ENCODE data around the gene BMPR1B.
A peak's percentile ranks its signal among the peaks of the same experiment; 100 is the strongest.

GRCh38 chr4:94926936-94927335 is 169.2 kb downstream of the BMPR1B start:
- TF ChIP-seq, protein P1, sequence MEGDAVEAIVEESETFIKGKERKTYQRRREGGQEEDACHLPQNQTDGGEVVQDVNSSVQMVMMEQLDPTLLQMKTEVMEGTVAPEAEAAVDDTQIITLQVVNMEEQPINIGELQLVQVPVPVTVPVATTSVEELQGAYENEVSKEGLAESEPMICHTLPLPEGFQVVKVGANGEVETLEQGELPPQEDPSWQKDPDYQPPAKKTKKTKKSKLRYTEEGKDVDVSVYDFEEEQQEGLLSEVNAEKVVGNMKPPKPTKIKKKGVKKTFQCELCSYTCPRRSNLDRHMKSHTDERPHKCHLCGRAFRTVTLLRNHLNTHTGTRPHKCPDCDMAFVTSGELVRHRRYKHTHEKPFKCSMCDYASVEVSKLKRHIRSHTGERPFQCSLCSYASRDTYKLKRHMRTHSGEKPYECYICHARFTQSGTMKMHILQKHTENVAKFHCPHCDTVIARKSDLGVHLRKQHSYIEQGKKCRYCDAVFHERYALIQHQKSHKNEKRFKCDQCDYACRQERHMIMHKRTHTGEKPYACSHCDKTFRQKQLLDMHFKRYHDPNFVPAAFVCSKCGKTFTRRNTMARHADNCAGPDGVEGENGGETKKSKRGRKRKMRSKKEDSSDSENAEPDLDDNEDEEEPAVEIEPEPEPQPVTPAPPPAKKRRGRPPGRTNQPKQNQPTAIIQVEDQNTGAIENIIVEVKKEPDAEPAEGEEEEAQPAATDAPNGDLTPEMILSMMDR (IDR thresholded peaks at IDR 0.05) = no peak
- peak; percentile 60 for TF ChIP-seq POLR2AphosphoS5 (IDR thresholded peaks at IDR 0.05)

Data from prostate gland (tissue), 2 donors.